Hematopoietic multipotent progenitor cell treated with erythropoietin and hydrocortisone succinate and interleukin-3 and kit ligand, for 15 days (in vitro differentiated cells): ENCODE data around the gene MLPH.

Experiments used
- DNase-seq: peaks from one replicate; pipeline ENCODE4 v3.0.0-alpha.2; 2015; ENCODE audit warnings: low spot score

Gene MLPH

DNA sequence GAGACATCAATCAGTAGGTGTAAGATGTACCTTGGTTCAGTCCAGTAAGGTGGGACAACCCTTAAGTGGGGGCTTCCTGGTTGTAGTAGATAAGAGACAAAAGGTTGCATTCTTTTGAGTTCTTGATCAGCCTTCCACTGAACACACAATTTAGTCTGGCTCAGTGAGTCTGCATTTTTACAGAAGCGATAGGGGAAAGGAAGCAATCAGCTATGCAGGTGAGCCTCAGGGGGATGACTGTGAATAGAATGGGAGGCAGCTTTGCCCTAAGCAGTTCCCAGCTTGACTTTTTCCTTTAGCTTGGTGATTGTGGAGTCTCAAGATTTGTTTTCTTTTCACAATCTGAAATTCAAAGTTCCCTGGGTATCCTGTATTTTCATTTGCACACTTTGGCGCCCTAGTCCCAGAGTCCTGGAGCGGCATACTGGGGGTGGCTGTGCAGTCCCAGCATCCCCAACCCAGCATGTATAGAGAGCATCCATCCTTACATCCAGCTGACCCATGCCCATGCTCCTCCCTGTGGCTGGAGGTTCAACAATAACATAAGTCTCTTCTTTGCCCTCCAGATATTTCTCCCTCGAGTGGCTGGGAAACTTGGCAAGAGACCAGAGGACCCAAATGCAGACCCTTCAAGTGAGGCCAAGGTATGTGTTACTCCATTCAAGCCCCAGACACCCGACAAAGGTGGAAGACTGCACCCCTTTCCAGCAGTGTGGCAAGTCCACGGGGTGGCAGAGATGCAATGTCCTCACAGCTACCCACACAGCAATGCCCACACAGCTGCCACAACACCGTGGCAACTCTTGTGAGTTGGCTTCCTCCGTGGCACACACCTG is 59.2 kb downstream of the MLPH start:
- no peak for DNase-seq

DNA sequence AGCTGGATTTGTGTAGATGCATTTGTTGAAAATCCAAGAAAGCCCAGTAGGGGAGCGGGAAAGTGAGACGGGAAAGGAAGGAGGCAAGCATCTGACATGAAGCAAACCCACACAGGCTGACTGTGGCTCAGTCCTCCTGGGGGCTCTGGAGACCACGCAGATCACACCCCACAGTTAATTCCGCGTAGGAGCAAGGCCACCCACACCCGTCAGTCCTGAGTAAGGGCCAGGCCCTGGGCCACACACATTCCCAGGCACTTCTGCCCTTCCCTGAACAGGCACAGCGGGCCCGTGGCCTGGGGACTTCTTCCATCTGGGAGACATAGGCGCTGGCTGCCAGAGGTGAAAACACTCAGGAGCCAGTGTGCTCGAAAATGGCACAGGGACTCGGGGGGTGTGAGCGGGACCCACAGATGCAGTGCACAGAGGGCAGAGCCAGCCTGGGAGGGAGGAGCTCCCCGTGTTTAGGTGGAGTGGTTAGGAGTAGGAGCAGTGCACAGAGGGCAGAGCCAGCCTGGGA is 59.9 kb downstream of the MLPH start:
- no peak for DNase-seq

DNA sequence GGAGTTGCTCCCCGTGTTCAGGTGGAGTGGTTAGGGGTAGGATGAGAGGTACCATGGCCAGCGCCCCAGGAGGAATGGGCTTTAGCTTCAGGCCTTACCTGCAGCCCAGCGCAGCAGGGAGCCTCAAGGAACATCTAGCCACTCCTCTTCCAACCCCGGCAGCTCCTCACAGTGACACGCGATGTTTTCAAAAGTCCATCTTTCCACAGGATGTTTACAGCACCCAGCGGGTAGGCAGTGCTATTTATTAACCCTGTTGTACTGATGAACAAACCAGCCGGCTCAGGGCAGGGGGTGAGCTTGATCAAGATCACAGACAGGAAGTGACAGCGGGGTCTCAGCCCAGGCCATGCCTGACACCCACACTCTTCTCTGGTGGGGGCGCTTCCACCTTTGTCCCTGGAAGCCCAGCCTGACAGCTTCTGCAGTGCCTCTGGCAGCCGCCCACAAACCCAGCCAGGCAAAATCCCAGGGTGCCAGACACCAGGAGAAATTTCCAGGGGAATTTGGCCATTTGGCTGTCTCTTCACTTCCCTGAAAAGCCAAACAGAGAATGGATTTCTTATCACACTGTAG is 60.9 kb downstream of the MLPH start:
- no peak for DNase-seq

DNA sequence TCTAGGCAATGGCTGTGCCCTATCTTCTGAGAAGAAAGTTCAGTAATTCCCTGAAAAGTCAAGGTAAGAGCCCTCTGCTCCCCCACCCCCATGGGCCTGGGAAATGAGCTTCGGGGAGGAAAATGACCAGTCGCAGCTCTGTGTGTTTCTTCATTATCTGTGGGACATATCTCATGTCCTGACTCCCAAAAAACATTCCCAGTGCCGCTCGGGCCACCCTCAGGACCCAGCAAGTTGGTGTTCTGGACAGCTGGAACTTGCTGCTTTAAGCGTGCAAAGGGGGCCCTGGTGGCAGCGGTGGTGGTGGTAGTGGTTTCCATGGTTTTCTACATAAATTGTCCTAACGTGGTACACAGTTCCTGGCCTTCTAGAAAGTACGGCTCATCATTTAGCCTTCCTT is 62.2 kb downstream of the MLPH start:
- DNase-seq, result no peak

DNA sequence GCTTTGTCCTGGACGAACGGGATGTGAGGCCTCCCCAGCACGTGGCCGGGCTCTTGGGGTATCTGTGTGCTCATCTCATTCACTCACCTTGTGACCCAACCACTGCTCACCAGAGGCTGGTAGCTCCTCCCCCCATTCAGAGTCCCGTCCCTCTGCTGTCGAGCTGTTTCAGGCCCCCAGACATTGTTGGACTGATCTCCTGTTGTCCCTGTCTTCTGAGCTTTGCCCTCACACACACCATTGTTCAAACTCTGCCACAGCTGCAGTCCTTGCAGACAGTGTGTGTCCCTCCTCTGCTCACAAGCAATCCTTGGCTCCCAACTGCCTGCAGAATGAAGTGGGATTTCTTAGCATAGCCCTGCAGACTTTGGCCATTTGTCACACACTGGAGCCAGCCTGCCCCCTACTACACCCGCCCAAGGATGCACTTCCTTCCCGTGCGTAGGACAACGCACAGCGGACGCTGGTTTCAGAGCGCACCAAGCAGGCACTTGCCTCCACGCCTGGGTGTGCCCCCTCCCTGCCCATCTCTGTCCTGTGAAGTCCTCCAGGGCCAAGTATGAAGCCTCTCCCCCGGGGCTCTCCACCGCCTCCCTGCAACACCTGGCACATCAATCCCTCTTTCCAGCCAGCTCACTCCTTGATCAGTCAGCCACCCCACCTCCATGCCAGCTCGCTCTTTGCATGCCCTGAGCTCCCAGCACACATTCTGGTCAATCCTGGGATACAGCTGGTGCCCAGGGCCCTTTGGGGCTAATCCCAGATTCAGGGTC is 62.8 kb downstream of the MLPH start:
- DNase-seq, result no peak

DNA sequence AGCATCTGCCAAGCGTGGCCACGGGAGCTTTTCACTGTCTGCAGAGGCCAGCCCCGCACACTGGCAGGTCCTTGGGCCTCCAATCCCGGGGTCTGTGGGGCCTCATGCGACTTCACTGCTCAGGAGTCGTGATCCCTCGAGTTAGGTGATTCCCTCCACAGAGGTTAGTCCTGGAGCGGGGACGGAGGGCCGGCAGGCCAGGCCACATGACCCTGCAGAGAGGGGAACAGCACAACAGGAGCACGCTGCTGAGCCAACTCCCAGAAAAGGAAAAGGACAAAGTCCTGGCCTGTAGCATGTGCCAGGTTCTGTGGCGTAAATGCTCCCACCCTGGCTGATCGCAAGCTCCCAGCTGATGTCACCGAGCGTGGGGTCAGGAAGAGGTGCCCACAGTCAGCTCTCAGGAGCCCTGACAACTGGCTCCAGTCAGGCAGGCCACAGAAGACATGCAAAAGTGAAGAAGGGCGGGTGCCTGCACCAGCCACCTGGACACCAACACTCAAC is 64.1 kb downstream of the MLPH start:
- no peak for DNase-seq

DNA sequence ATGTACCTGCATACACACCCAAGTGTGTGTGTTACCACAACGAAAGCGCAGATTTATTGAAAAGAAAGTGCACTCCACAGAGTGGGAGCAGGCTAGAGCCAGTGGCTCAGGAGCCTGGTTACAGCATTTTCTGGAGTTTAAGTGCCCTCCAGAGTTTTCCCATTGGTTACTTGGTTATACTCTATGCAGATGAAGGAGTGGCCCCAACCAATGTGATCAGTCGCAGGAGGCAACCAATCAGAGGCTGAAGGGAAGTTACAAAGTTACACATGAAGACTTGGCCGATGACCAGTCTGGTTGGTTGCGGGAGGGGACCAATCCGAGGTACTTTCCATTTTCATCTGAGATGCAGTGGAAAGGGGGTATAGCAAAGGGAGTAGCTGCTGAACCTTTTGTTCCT is 65.9 kb downstream of the MLPH start:
- DNase-seq, result no peak

DNA sequence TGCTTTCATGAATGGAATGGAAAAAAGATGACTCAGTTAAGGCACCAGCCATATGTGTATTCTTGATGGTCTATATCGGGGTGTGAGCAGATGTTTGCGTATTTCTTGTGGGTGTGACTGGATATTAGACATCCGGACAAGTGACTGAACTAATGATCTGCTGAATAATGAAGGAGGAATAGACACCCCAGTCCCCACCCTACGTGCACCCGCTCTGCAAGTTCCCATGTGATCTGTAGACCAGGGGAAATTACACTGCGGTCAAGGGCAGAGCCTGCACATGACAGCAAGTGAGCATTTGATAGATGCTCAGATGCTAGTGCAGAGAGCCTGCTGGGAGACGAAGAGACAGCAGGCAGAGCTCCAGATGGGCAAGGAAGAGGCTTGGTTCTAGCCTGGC is 66.9 kb downstream of the MLPH start:
- no peak for DNase-seq

DNA sequence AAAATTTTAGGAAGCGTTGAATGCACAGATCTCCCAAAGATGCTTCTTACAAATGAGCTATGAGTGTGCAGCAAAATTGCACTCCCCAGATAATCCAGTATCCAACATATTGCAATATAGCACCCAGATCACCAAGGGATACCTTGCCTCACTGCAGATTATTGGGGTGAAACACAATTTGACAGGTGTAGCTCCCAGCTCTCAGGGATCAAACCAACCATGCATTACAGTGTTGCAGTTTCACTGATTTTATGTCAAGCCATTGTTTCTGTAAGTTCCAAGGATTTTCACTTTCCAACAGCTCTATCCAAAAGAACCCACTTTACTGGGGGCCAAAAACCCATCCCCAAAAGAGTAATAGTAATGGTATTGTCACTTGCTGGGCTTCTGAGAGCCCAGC is 68.5 kb downstream of the MLPH start:
- no peak for DNase-seq

DNA sequence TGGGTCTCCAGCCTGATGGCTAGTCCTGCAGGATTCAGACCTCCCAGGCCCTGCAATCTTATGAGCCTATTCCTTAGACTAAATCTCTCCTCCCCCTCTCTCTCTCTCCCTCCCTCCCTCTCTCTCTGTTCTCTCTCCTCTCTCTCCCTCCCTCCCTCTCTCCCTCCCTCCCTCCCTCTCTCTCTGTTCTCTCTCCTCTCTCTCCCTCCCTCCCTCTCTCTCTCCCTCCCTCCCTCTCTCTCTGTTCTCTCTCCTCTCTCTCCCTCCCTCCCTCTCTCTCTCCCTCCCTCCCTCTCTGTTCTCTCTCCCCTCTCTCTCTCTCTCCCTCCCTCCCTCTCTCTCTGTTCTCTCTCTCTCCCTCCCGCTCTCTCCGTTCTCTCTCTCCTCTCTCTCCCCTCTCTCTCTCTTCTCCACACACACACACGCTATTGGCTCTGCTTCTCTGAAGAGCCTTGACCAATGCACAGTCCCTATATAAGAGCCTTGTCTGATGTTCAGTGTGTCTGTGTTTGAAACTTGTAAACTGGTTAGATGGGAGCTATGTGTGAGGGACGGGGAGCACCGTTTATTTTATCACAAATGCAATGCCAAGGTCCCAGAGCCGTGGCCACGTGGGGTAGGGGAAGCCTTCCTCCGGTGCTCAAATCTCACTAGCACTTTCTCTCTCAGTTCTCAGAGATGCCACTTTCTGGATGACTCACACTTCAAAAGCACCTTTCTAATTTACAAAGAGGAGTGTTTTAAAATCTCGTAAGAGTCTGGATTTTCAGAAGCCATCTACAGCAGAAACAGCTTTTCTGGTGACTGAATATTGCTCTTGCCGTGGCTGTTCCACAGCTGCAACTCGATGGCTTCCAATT is 70.0 kb downstream of the MLPH start:
- no peak for DNase-seq

DNA sequence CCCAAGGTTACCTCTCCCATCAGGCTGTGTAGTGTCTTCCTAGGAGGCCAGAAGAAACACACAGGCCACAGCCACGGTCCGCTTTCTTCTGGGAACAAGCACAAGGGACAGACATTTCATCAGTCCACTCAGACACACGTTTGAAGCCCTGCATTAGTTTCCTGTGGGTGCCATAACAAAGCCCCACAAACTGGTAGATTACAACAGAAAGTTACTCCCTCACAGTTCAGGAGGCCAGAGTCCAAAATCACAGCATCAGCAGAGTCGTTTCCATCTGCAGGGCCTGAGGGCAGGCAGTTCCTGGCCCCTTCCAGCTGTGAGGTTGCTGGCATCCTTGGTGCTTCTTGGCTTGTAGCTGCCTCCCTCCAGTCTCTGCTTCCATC is 70.6 kb downstream of the MLPH start:
- DNase-seq, result no peak

DNA sequence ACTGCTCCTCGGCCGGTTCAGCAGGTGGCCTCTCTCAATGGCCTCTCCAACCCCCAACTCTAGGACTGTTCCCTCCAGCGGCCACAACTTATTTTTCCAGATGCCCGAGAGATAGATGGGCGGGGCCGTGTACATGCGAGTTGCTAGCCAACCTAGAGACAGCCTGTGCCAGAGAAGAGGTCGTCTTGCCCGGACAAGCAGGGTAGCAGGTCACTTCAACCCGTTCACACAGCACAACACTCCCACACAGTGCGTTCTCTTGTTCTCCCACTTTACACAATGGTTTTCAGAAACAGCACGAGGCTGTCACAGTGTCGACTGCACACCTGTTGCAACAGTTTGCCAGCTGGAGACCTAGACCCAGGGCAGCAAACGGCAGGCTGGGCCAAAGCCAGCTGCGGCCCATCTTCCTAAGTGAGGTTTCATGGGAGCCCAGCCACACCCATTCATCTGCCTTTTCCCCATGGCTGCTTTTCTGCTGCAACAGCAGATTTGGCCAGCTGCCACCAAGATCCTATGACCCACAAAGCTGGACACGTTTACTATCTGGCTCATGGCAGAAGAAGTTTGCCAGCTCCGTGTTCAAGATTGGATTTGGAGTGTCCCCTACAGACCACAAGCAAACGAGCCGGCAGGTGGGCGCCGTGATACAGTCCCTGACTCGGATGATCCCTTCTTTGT is 72.0 kb downstream of the MLPH start:
- no peak for DNase-seq

DNA sequence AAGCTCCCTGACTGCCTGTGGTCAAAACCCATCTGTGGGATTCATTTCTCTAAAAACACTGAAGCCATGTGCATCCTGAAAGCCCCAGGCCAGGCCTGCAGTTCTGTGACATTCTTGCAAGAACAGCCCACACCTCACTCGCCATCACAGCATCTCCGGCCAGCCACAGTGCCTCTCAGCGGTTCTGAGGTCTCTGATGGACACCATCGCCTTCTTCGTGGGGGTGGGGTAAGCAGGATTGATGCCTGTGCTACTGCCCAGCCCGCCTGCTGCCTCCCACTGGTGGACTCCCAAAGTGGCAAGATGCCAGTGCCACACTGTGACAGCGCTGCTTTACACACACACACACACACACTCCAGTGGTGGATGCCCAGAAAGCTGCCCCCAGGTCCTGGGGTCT is 74.2 kb downstream of the MLPH start:
- DNase-seq, result no peak

DNA sequence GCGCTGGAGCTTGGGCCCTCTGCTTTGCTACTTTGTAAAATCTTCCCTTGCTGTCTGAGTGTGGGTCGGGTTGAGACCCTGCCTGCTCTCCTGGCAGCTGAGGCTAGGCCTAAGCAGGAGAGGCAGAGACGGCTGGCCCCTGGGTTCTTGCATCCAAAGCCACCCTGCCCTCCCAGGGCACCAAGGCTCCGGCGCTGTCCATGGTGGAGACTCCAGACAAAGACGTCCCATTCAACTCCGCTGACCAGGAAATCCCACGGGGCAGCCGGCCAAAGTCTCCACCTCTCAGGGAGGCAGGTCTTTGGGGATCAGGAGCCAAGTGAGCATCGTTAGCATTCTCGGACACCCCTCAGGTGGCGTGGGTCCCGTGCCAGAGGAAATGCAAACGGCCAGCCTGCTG is 76.8 kb downstream of the MLPH start:
- DNase-seq, result no peak

DNA sequence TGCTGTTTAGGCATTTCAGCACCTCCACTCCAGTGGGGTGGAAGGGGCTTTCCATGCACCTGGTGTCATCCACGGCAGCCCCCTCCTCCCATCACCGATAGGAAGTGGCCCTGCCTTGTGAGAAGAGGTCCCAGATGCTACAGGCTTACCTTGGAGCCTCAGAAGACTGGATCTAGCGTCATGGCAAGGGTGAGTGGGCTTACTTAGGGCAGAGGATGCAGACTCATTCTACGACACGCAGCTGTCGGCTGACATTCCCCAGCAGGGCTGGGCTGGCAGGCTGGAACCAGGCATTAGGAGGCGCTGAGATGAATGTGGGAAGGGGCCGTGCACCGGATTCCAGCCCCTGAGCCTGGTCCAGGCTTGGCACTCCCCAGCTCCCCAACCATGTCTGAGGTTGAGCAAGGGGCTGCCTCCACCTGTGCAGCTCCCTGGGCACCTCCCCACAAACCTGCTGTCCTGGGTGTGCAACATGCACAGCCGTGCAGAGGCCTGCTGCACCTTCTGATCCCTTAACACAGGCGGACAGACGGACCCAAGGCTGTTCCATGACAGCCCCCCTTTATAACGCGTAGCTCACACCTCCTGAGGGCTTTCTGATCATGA is 77.6 kb downstream of the MLPH start:
- DNase-seq, result no peak

DNA sequence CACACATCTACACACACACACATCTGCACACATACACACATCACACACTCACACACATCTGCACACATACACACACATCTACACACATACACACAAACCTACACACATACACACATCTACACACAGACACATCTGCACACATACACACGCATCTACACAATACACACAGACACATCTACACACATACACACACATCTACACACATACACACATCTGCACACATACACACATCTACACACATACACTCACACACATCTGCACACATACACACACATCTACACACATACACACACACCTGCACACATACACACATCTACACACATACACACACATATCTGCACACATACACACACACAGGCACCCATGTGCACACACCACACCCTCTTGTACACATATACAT is 78.9 kb downstream of the MLPH start:
- DNase-seq, result no peak

DNA sequence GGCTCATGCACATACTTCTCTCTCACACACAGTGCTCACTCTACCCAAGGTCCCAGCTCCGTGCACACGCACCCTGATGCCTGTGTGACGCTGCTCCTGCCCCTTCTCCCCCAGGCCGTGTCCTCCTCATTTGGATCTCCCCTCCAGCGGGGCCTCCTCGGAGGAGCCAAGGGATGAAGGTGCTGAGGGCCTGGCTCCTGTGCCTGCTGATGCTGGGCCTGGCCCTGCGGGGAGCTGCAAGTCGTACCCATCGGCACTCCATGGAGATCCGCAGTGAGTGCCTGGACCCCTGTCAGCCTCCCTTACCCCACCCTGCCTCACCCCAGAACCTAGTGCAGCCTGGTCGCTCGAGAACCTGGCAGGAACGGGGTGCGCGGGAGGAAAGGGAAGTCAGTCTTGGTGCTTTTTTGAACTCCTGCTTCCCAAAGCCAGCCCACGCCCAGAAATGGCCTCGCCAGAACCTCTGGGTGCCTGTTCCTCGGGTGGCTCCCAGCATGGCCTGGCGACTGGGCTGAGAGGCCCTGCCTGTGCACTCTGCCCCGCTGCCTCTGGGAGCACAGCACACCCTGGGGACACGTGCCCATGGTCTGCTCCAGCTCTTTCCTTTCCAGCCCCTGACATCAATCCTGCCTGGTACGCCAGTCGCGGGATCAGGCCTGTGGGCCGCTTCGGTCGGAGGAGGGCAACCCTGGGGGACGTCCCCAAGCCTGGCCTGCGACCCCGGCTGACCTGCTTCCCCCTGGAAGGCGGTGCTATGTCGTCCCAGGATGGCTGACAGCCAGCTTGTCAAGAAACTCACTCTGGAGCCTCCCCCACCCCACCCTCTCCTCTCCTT is 79.6 kb downstream of the MLPH start, which contains the start of gene PRLH:
TSS of gene PRLH (plus strand) at position 174 of the 835 bp plus-strand sequence. CDS start at position 174, 0 bp downstream.
- DNase-seq, result no peak

DNA sequence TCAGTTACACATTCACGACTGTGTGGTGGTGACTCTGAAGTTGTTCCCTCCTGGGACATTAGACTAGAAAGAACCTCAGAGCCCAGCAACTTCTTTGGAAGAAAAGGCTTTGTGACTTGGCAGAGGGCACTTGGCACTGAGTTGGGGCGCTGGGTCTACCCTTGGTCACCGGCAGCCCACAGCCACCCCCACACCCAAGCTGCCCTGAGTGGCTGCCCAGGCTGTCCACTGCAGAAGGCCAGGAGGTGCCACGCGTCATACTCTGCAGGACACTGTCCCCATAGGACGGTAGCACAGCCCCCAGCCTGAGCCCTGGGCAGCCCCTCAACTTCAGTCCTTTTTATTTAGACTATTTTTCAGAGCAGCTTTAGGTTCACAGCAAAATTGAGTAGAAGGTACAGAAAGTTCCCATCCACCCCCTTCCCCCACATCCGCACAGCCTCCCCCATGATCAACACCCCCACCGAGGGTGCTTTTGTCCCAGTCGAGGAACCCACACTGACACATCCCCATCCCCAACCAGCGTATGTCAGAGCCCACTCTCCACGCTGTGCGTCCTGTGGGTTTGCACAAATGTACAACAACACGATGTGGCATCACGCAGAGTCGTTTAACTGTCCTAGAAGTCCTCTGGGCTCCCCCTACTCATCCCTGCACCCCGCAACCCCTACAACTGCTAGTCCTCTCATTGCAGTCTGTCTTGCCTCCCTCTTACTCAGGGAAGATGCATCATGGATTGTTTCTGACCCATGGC is 80.4 kb downstream of the MLPH start:
- DNase-seq, result no peak

DNA sequence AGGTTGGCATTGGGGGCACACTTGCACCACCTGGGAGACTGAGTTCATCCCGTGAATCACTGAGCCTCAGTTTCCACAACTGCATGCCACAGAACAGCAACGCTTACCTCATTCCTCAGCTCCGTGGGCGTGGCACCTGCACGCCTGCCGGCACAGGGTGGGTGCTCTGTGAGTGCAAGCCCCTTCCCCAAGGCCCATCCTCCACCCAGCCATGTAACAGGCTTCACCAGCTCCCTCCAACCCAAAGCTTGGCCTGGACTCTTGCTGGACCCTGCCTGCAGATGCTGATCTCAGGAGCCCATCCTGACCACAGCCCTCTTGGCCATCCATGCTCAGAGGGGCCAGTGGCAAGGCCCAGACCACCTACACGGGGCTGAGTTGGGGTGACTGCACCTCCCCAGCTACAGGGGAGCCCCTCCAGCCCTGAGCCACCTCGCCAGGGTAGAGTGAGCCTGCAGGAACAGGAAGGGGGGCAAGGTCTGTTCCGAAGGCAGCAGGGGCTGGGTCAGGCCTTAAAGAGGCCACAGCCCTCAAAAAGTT is 81.1 kb downstream of the MLPH start:
- DNase-seq, result no peak
